ENCODE measurements around the gene UGT1A7. TPM values are rescaled to one million over a fixed set of nuclear protein-coding genes. Genes with fewer than 3 reads are reported as not detected.

UGT1A7 gene
- total RNA-seq, 4 donors from 2014 or later, result 3.4 to 55.3 (median 18.2) TPM

DNA sequence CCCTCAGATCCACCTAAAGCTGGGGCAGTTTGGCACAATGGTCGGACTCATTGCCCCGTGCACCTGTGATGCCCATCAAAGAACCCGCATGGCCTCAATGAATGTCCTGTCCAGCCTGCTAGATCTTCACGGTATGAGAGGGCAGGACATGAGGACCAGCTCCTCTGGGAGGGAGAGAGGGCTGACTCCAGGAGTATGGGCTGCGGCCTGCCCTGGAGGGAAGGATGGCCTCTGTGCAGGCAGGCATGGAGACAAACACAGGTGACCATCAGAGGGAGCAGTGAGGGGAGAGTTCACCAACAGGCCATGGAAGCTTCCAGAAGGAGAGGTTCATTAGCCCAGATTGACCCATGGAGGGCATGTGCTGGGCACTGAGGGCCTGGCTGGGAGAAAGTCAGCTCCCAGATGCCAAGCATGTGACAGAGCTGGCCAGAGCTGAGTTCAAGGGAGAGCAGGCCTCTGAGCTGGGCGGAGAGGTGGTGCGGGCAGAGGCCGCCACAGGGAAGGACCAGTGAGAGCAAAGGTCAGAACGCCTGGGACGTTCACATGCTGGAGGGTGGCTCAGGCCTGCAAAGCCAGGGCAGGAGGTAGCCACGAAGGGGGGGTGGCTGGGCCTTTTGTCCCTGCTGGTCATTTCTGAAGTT, 136.4 kb downstream of the UGT1A7 start:
- peak; percentile 4 for DNase-seq
- Histone ChIP-seq H3K36me3 (no peaks in the 10 kb centered on the region), H3K9me3 (no peaks in the 10 kb centered on the region), H3K4me1 (no peaks in the 10 kb centered on the region), H3K4me3 (no peak overlapping the region), H3K27me3 (no peaks in the 10 kb centered on the region), H3K27ac (no peak overlapping the region)
- intact Hi-C loops (cut with DNase I; ENCODE audit: low total_unique reads) (no loop called here), in situ Hi-C loops (cut with MboI; ENCODE audit: low pct_ligation_motif_present in 1 of 4, low pct_unique_long_range_greater_than_20kb in 1 of 4, low sequenced_read_pairs in 3 of 4) (no loop called here)
- 80 to 83% methylated on average over 1 to 11 of the region's 11 CpGs for WGBS, 2 donors (ENCODE audit: low coverage in 1 of 2)
- TF ChIP-seq EP300 (IDR thresholded peaks at IDR 0.05; ENCODE audit: low read depth), result no peak
- no peak for TF ChIP-seq CTCF (IDR thresholded peaks at IDR 0.05)
- no peak for TF ChIP-seq POLR2AphosphoS5 (IDR thresholded peaks at IDR 0.05)
- no peak for TF ChIP-seq POLR2A (IDR thresholded peaks at IDR 0.05)

DNA sequence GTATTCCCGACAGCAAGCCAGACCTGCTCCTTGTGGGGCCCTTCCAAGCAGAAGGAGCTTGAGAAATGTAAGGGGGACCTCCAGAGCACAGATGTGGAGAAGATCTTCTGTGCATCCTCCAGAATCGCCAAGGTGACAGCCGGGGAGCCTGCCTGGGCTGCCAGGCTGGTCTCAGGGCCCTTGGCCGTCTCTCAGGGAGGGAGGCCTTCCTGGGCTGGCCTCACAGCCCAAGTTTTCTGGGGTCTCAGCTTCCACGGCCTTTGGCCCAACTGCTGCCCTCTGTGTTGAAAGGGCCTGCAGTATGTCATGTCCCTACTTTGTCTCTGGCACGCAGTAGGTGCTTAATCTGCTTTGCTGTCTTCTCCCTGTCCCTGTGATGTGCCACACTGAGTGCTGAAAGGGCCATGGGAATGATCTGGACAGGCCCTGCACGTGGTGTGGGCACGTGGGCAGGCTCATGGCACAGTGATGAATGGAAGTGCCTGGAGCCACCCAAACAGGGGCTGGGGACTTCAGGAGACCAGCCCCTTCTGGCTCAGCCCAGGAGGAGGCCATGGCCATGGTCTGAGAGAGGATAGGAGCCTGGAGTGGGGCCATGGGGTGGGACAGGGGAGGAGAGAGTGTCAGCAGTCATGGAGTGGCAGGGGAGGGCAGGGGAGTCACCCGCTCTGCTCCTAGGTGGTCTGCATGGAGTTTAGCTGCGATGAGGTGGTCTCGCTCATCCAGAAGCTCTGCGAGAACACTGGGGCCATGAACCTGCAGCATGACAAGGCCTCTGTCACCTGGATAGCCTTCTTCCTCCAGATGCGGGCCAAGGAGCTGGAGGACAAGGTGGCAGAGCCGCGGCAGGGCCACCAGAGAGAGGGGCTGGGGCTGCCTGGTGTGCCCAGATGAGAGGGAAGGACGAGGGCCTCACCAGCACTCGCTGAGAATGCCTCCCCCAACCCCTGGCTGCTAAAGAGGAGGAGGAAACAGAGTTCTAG, 137.2 kb downstream of the UGT1A7 start:
- in situ Hi-C loops (cut with MboI; ENCODE audit: low pct_ligation_motif_present in 1 of 4, low pct_unique_long_range_greater_than_20kb in 1 of 4, low sequenced_read_pairs in 3 of 4) (no loop called here), intact Hi-C loops (cut with DNase I; ENCODE audit: low total_unique reads) (no loop called here)
- H3K27me3 ChIP-seq, result no peaks in the 10 kb centered on the region
- peak; percentile 5 for DNase-seq
- TF ChIP-seq EP300 (IDR thresholded peaks at IDR 0.05; ENCODE audit: low read depth) (no peak), POLR2A (IDR thresholded peaks at IDR 0.05) (no peak), POLR2AphosphoS5 (IDR thresholded peaks at IDR 0.05) (no peak), CTCF (IDR thresholded peaks at IDR 0.05) (no peak)
- no peak overlapping the region for H3K27ac ChIP-seq
- H3K36me3 ChIP-seq, result no peaks in the 10 kb centered on the region
- WGBS, 2 donors (ENCODE audit: low coverage in 1 of 2), result 74 to 85% methylated on average over 6 to 17 of the region's 17 CpGs
- no peak overlapping the region for H3K4me3 ChIP-seq
- no peaks in the 10 kb centered on the region for H3K9me3 ChIP-seq
- H3K4me1 ChIP-seq, result no peaks in the 10 kb centered on the region

GRCh38 chr2:233819884-233820773, 138.4 kb downstream of the UGT1A7 start:
- TF ChIP-seq POLR2A (IDR thresholded peaks at IDR 0.05) (no peak), EP300 (IDR thresholded peaks at IDR 0.05; ENCODE audit: low read depth) (no peak), POLR2AphosphoS5 (IDR thresholded peaks at IDR 0.05) (no peak), CTCF (IDR thresholded peaks at IDR 0.05) (no peak)
- Histone ChIP-seq H3K9me3 (no peaks in the 10 kb centered on the region), H3K4me1 (no peaks in the 10 kb centered on the region), H3K27me3 (no peaks in the 10 kb centered on the region), H3K4me3 (no peak overlapping the region), H3K27ac (no peak overlapping the region), H3K36me3 (no peaks in the 10 kb centered on the region)
- in situ Hi-C loops (cut with MboI; ENCODE audit: low pct_ligation_motif_present in 1 of 4, low pct_unique_long_range_greater_than_20kb in 1 of 4, low sequenced_read_pairs in 3 of 4), result no loop called here
- intact Hi-C loops (cut with DNase I; ENCODE audit: low total_unique reads), result no loop called here
- peak; percentile 4 for DNase-seq
- WGBS, 2 donors (ENCODE audit: low coverage in 1 of 2), result 67 to 79% methylated on average over 1 to 18 of the region's 18 CpGs

DNA sequence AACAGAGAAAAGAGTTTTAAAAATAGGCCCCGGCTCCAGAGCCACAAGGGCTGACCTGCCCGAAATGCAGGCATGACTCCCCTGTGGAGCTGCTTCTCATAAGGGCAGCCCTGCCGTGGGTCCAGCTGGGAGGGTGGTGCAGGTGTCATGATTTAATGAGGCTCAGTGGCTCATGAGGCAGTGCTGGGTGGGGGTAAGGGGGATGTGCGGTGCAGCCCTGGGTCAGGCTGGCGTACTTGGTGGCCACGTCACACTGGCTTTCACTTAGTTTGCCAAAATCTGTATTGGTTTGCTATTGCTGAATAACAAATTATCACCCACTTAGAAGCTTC, 139.0 kb downstream of the UGT1A7 start:
- TF ChIP-seq EP300 (IDR thresholded peaks at IDR 0.05; ENCODE audit: low read depth), result no peak
- TF ChIP-seq POLR2AphosphoS5 (IDR thresholded peaks at IDR 0.05), result no peak
- TF ChIP-seq POLR2A (IDR thresholded peaks at IDR 0.05), result no peak
- no peak for TF ChIP-seq CTCF (IDR thresholded peaks at IDR 0.05)
- Histone ChIP-seq H3K4me3 (no peak overlapping the region), H3K36me3 (no peaks in the 10 kb centered on the region), H3K27me3 (no peaks in the 10 kb centered on the region), H3K27ac (no peak overlapping the region), H3K4me1 (no peaks in the 10 kb centered on the region), H3K9me3 (no peaks in the 10 kb centered on the region)
- 88% methylated on average over 6 of the region's 6 CpGs; no CpG with 5 or more reads in 1 of the 2 donors for WGBS, 2 donors (ENCODE audit: low coverage in 1 of 2)
- peak; percentile 3 for DNase-seq
- in situ Hi-C loops (cut with MboI; ENCODE audit: low pct_ligation_motif_present in 1 of 4, low pct_unique_long_range_greater_than_20kb in 1 of 4, low sequenced_read_pairs in 3 of 4) (no loop called here), intact Hi-C loops (cut with DNase I; ENCODE audit: low total_unique reads) (no loop called here)
